ENCODE data around the gene ZNF316.

Gene ZNF316

DNA sequence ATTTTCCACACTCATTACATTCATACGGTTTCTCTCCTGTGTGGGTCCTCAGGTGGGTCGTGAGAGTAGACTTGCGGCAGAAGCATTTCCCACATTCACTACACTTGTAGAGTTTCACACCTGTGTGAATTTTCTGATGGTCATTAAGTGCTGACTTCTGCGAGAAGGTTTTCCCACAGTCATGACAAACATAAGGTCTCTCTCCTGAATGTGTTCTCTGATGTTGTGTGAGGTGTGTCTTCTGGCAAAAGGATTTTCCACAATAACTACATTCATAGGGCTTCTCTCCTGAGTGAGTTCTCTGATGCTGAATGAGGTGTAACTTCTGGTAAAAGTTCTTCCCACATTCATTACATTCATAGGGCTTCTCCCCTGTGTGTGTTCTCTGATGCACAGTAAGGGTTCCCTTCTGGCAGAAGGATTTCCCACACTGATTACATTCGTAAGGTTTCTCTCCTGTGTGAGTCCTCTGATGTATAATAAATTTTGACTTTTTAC lies 54.5 kb downstream of the ZNF316 start:
- no peak for DNase-seq (ENCODE audit: low spot score)

DNA sequence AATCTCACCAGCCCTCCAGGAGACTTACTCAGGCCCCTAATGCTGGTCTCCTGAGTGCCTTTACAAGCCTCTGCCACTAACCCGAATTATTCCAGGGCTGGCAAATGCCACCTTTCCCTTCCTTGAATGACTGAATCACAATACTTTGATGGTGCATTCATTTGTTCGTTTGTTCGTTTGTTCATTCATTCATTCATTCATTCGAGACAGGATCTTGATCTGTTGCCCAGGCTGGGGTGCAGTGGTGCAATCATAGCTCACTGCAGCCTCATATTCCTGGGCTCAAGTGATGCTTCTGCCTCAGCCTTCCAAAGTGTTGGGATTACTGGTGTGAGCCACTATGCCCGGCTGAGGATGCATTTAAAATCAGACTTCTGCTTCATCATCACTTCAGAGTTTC lies 63.7 kb downstream of the ZNF316 start:
- no peak for DNase-seq (ENCODE audit: low spot score)

DNA sequence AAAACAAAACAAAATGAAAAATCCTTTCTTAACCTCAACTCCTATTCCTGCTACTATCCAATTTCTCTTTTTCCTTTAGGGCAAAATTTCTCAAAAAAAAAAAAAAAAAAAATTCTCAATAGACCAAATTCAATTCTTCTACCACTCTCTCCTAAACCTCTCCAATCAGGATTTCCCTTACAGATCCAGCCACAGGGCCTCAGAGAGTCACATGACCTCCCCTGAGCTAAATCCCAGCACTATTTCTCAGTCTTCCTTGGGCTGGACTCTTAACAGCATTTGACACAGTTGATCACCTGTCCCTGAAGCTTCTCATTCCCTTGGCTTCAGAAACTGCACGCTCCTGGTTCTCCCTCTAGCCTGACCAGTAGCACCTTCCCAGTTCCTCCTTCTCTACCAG lies 64.7 kb downstream of the ZNF316 start:
- DNase-seq (ENCODE audit: low spot score), result no peak
